GM19025 (cell line): ENCODE measurements around the gene DESI2.

Experiments used
- ATAC-seq: cut with Tn5 transposase; IDR thresholded peaks from one replicate; pipeline ENCODE4 v1.9.1; 2021; ENCODE audit warnings: mild to moderate bottlenecking, low read depth, moderate library complexity; ENCODE audit not compliant: unreplicated experiment

DESI2 gene

GRCh38 chr1:244749230-244750016 lies 96.5 kb downstream of the DESI2 start:
- no peak for ATAC-seq

DNA sequence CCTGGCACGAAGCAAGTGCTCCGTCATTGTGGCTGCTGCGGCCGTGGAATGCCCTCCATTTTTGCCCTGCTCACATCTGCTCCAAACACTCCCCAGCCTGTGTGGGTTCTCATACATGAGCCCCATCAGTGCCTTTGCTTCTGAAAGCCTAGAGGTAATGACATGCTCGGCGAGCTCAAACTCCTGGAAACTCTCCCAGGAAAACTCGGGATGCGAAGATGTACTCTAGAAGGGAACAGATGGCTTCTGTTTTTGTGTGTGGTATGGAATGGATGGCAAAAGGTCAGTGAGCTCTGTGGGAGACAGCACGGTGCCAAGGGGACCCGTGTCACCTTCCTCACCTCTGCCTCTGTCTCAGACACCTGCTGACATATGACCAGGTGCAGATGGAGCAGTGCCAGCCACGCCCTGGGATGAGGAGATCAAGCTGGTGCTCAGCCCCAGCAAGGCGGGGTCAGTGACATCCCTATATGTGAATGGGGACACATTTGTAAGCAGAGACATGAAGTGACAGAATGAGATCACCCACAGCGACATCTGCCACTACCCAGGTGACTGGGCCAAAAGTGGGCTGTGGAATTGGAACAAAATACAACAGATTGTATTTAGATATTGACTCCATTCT lies 98.5 kb downstream of the DESI2 start:
- no peak for ATAC-seq

GRCh38 chr1:244755673-244756072 lies 102.7 kb downstream of the DESI2 start:
- ATAC-seq: no peak

GRCh38 chr1:244757091-244757939 lies 104.4 kb downstream of the DESI2 start:
- ATAC-seq: no peak
